HepG2 (cell line): Measurements from ENCODE around the gene CDCA5.

Source experiments
- CREB1 ChIP-seq, 2 experiments: fragments of 450-650 bp in 1 of 2; IDR thresholded peaks; 2 replicates each; pipeline ENCODE4 v1.6.1; 2016 to 2017; ENCODE audit warnings: control low read depth in 1 of 2, mild to moderate bottlenecking in 1 of 2, missing compliant biosample characterization in 1 of 2, missing genetic modification characterization in 1 of 2
- RAD21 ChIP-seq: fragments of 450-650 bp; formaldehyde crosslinking; IDR thresholded peaks from 2 replicates; pipeline ENCODE4 v1.5.0; 2020; ENCODE audit warnings: mild to moderate bottlenecking
- TF ChIP-seq, protein P1 (sequence below): IDR thresholded peaks from 2 replicates; pipeline ENCODE4 v1.6.1; 2016; ENCODE audit warnings: missing genetic modification reagents, missing compliant biosample characterization
- TF ChIP-seq, protein P2 (sequence below), 2 experiments: sonication (generic) in 1 of 2; formaldehyde crosslinking in 1 of 2; IDR thresholded peaks; 2 replicates each; pipeline versions ENCODE4 v1.5.1 to v1.6.1; 2011 to 2020; ENCODE audit warnings: borderline replicate concordance in 1 of 2, low read depth in 1 of 2, low read length in 1 of 2, mild to moderate bottlenecking in 1 of 2, missing genetic modification reagents in 1 of 2, moderate library complexity in 1 of 2
- TF ChIP-seq, protein P3 (sequence below): IDR thresholded peaks from 2 replicates; pipeline ENCODE4 v1.6.1; 2016; ENCODE audit warnings: missing compliant biosample characterization, missing genetic modification reagents, borderline replicate concordance

DNA sequence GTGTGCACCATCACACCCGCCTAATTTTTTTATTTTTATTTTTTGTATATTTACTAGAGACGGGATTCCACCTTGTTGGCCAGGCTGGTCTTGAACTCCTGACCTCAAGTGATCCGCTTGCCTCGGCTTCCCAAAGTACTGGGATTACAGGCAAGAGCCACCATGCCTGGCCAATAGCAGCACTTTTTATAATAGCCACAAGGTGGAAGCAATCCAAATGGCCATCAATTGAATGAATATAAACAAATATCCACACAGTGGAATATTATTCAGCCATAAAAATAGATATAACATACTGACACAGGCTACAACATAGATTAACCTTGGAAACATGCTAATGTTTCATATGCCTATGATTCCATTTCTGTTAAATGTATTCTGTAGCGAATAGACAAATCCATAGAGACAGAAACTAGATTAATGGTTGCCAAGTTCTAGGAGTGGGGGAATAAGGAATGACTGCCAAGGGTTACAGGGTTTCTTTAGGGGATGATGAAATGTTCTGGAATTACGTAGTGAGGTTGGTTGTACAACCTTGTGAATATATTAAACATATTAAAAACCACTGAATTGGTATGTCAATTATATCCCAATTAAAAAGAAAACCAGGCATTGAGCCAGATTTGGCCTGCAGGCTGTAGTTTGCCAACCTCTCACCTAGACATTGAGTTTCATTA lies 17.0 kb upstream of the CDCA5 start:
- TF ChIP-seq CREB1 (IDR thresholded peaks at IDR 0.05) = no peak
- no peak for TF ChIP-seq CREB1 (CRISPR knock-in tag; IDR thresholded peaks at IDR 0.05)
- TF ChIP-seq, protein P1, sequence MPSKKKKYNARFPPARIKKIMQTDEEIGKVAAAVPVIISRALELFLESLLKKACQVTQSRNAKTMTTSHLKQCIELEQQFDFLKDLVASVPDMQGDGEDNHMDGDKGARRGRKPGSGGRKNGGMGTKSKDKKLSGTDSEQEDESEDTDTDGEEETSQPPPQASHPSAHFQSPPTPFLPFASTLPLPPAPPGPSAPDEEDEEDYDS = no peak
- TF ChIP-seq RAD21 (CRISPR knock-in tag) = no peak
- TF ChIP-seq, protein P2, sequence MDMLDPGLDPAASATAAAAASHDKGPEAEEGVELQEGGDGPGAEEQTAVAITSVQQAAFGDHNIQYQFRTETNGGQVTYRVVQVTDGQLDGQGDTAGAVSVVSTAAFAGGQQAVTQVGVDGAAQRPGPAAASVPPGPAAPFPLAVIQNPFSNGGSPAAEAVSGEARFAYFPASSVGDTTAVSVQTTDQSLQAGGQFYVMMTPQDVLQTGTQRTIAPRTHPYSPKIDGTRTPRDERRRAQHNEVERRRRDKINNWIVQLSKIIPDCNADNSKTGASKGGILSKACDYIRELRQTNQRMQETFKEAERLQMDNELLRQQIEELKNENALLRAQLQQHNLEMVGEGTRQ (IDR thresholded peaks at IDR 0.05; ENCODE audit: low read depth, low read length) = no peak
- TF ChIP-seq, protein P2 (CRISPR knock-in tag; IDR thresholded peaks at IDR 0.05; ENCODE audit: borderline replicate concordance) = no peak
- TF ChIP-seq, protein P3, sequence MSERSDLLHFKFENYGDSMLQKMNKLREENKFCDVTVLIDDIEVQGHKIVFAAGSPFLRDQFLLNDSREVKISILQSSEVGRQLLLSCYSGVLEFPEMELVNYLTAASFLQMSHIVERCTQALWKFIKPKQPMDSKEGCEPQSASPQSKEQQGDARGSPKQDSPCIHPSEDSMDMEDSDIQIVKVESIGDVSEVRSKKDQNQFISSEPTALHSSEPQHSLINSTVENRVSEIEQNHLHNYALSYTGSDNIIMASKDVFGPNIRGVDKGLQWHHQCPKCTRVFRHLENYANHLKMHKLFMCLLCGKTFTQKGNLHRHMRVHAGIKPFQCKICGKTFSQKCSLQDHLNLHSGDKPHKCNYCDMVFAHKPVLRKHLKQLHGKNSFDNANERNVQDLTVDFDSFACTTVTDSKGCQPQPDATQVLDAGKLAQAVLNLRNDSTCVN (CRISPR knock-in tag) = no peak
